Gastrocnemius medialis (tissue), 4 donors: ENCODE data around the gene TBX18. TPM values are rescaled to one million over a fixed set of nuclear protein-coding genes. Genes with fewer than 3 reads are reported as not detected.

Experiments used
- ATAC-seq, 2 donors: fragments of 150-250 bp; one replicate each; pipeline ENCODE4 v1.9.1; 2016
- DNase-seq, 2 donors: peaks; one replicate each; pipeline ENCODE4 v3.0.0-alpha.2; 2019
- H3K27ac ChIP-seq, 4 donors: fragments of 200-600 bp; sonication (generic); 1 replicate in 1 of 4; 2 replicates in 3 of 4; pipeline ENCODE4 v1.5.1; 2016 to 2018; ENCODE audit warnings: mild to moderate bottlenecking in 2 of 4, moderate library complexity in 1 of 4
- H3K27me3 ChIP-seq, 3 donors: fragments of 200-600 bp; sonication (generic) in 2 of 3; 1 replicate in 1 of 3; 2 replicates in 2 of 3; pipeline versions ENCODE4 v1.5.1 to v1.6.0; 2016 to 2019; ENCODE audit warnings: mild to moderate bottlenecking in 1 of 3, moderate library complexity in 1 of 3
- H3K36me3 ChIP-seq, 2 donors: fragments of 200-600 bp; sonication (generic) in 1 of 2; one replicate each; pipeline ENCODE4 v1.5.1; 2017 to 2018
- H3K4me1 ChIP-seq, 2 donors: fragments of 200-600 bp; sonication (generic) in 1 of 2; one replicate each; pipeline ENCODE4 v1.5.1; 2016 to 2017; ENCODE audit warnings: mild to moderate bottlenecking in 2 of 2
- H3K4me3 ChIP-seq, 4 donors: fragments of 200-600 bp; sonication (generic) in 3 of 4; 1 replicate in 1 of 4; 2 replicates in 3 of 4; pipeline ENCODE4 v1.5.1; 2016 to 2019; ENCODE audit warnings: mild to moderate bottlenecking in 2 of 4
- H3K9me3 ChIP-seq, 3 donors: fragments of 200-600 bp; sonication (generic) in 2 of 3; 1 replicate in 1 of 3; 2 replicates in 2 of 3; pipeline ENCODE4 v1.5.1; 2016 to 2019
- CTCF ChIP-seq, 5 experiments: fragments of 450-650 bp in 3 of 5; fragments of 200-600 bp in 2 of 5; sonication (generic) in 2 of 5; IDR thresholded peaks in 4 of 5; conservative IDR thresholded peaks in 1 of 5; 1 replicate in 4 of 5; 2 replicates in 1 of 5; pipeline ENCODE4 v1.5.1; 2016 to 2019; ENCODE audit warnings: antibody characterized with exemption in 5 of 5, mild to moderate bottlenecking in 3 of 5, moderate library complexity in 3 of 5
- POLR2A ChIP-seq, 2 donors: fragments of 450-650 bp; IDR thresholded peaks; one replicate each; pipeline ENCODE4 v1.6.1; 2017; ENCODE audit warnings: antibody characterized with exemption in 2 of 2, mild to moderate bottlenecking in 2 of 2, moderate library complexity in 2 of 2
- in situ Hi-C, 4 donors: fragments of 200-750 bp; cut with MboI; loops; one replicate each; pipeline versions ENCODE4 v1.15.0 to v1.8.0; 2017; ENCODE audit warnings: low sequenced_read_pairs in 4 of 4
- intact Hi-C: fragments of 100-400 bp; cut with DNase I; formaldehyde crosslinking; loops from one replicate; pipeline ENCODE4 v1.15.1; 2023; ENCODE audit warnings: low total_unique reads
- total RNA-seq, 4 donors: library from RNA; depleted of rRNA; stranded (reverse); fragments of >200 nt; gene quantifications; one replicate each; pipeline versions ENCODE4 v1.1.0 to v1.2.3, GENCODE V29; 2016

The TBX18 gene
- total RNA-seq, 4 donors from 2014 or later: 1.0 to 1.7 (median 1.3) TPM

- H3K27ac ChIP-seq: no peak overlapping the region
- H3K4me3 ChIP-seq: no peak overlapping the region
- H3K36me3 ChIP-seq: no peaks in the 10 kb centered on the region
- no peaks in the 10 kb centered on the region for H3K4me1 ChIP-seq
- intact Hi-C loops: no loop called here
- H3K9me3 ChIP-seq: peaks cover 0 to 4% (median 0%) of the 10 kb centered on the region in 3 donors
- TF ChIP-seq POLR2A (IDR thresholded peaks at IDR 0.05) (no peak), CTCF (IDR thresholded peaks at IDR 0.05 in 4 of 5, conservative IDR thresholded peaks at IDR 0.05 in 1 of 5) (peak in 1 of 5 experiments; percentile 14)
- in situ Hi-C loops: no loop called here
- H3K27me3 ChIP-seq: no peaks in the 10 kb centered on the region
- no peak for DNase-seq
- ATAC-seq: no peak
Measured at GRCh38 chr6:84728602-84729001, 35.8 kb downstream of the TBX18 start.

- DNase-seq (no peak), ATAC-seq (no peak)
- no peak for TF ChIP-seq POLR2A (IDR thresholded peaks at IDR 0.05)
- TF ChIP-seq CTCF (IDR thresholded peaks at IDR 0.05 in 4 of 5, conservative IDR thresholded peaks at IDR 0.05 in 1 of 5): no peak
- Histone ChIP-seq H3K36me3 (no peaks in the 10 kb centered on the region), H3K27ac (no peak overlapping the region), H3K4me3 (no peak overlapping the region), H3K4me1 (no peaks in the 10 kb centered on the region), H3K9me3 (no peaks in the 10 kb centered on the region), H3K27me3 (no peaks in the 10 kb centered on the region)
- in situ Hi-C loops (no loop called here), intact Hi-C loops (no loop called here)
Measured at GRCh38 chr6:84719152-84719551, 45.2 kb downstream of the TBX18 start.

- intact Hi-C loops: no loop called here
- no peak for TF ChIP-seq CTCF (IDR thresholded peaks at IDR 0.05 in 4 of 5, conservative IDR thresholded peaks at IDR 0.05 in 1 of 5)
- TF ChIP-seq POLR2A (IDR thresholded peaks at IDR 0.05): no peak
- H3K9me3 ChIP-seq: no peaks in the 10 kb centered on the region
- no peak for DNase-seq
- in situ Hi-C loops: no loop called here
- H3K4me1 ChIP-seq: no peaks in the 10 kb centered on the region
- no peaks in the 10 kb centered on the region for H3K36me3 ChIP-seq
- H3K4me3 ChIP-seq: no peak overlapping the region
- no peak for ATAC-seq
- H3K27me3 ChIP-seq: no peaks in the 10 kb centered on the region
- no peak overlapping the region for H3K27ac ChIP-seq
Measured at GRCh38 chr6:84718038-84718955, 46.1 kb downstream of the TBX18 start.

GRCh38 chr6:84709121-84709520 lies 55.3 kb downstream of the TBX18 start:
- H3K9me3 ChIP-seq: no peaks in the 10 kb centered on the region
- H3K4me3 ChIP-seq: no peak overlapping the region
- intact Hi-C loops (no loop called here), in situ Hi-C loops (no loop called here)
- DNase-seq (no peak), ATAC-seq (no peak)
- no peaks in the 10 kb centered on the region for H3K27me3 ChIP-seq
- TF ChIP-seq CTCF (IDR thresholded peaks at IDR 0.05 in 4 of 5, conservative IDR thresholded peaks at IDR 0.05 in 1 of 5): no peak
- no peak for TF ChIP-seq POLR2A (IDR thresholded peaks at IDR 0.05)
- H3K4me1 ChIP-seq: no peaks in the 10 kb centered on the region
- H3K36me3 ChIP-seq: no peaks in the 10 kb centered on the region
- H3K27ac ChIP-seq: no peak overlapping the region
